GM18499 (cell line): ENCODE measurements around the gene PGM1.
A peak's percentile ranks its signal among the peaks of the same experiment; 100 is the strongest.

Experiments
- ATAC-seq: cut with Tn5 transposase; IDR thresholded peaks from one replicate; pipeline ENCODE4 v1.9.1; 2021; ENCODE audit warnings: moderate number of reproducible peaks; ENCODE audit not compliant: insufficient read depth, unreplicated experiment

The PGM1 gene

DNA sequence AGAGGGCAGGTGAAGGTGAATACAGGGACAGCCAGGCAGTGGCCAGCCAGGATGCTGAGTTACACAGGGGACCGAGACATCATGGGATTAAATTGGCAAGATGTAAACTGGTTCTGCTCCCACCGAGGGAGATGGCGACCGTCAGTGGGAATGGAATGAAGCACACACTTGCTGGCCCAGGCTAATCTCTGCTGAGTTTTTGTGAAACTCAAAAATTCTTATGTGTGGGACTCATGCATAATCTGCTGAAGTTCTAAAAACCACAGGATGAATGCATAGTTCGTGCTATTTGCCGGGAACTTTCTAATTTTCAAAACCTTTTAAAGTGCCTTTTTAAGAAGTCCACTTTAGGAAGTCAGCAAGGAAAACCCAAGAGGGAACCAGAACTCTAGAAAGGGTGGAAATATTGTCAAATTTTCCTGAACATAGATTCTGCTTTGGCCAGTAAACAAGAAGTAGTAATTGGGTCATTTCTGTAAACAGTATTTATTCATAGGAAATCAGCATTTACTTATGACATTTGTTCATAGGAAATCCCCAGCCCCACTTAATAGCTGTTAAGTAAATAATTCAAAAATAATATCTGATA, 95.2 kb downstream of the PGM1 start:
- no peak for ATAC-seq

DNA sequence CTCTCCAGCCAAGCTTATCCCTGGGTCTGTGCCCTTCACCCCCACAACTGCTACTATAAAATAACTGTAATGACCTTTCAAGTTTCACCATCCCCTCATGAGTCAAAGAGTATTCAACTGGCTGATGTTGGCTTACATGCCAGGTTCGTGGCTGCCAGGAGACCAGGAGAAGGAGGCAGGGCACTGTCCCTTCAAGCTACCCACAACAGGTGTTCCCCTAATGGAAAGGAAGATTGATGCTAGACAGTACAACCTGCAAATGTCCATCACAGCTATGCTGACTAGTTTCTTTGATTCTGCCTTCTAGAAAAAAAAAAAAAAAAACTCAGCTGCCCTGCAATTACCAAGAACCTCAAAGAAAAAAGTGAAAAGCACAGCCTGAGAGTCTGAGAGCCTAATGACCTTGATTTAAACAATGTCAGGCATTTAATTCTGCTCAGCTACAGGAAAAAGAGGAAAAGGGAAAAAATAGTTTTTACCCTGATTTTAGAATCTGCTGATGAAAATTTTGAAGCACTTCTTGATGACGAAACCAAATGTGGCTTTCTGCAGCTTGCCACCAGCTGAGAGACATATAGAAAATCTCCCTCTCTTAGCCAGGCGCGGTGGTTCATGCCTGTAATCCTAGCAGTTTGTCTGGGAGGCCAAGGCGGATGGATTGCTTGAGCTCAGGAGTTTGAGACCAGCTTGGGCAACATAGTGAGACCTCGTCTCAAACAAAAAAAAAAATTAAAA, 97.9 kb downstream of the PGM1 start:
- ATAC-seq = no peak

DNA sequence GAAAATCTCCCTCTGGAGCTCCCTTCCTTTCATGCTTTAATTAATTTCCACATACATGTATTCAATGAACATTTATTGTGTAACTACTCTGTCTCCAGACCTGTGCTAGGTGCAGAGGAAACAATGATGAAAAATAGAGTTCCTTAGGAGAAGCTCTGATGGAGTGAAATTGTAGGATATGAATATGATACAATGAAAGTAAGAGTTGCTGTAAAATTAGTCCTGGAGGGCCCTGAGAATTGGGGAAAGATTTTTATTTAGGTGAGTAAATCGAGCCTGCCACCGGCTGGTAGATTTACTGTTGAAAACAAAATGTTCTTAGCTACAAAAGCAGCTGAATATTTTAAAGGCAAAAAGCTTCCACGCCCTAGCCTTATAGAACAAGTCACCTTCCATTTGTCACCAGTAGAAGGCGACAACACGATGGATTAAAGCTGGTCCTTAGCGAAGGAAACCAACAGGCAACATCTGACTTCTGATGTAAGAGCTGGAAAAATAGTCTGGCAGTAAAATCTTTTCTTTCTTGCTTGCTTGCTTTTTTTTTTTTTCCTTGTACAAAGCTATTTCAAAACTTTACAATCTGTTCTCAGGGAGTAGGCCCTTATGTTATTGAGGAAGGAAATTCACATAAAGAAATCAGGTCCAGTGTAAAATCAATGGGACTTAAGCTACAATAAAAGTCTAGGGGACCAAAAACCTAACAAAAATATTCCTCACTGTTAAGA, 98.7 kb downstream of the PGM1 start:
- ATAC-seq = no peak

DNA sequence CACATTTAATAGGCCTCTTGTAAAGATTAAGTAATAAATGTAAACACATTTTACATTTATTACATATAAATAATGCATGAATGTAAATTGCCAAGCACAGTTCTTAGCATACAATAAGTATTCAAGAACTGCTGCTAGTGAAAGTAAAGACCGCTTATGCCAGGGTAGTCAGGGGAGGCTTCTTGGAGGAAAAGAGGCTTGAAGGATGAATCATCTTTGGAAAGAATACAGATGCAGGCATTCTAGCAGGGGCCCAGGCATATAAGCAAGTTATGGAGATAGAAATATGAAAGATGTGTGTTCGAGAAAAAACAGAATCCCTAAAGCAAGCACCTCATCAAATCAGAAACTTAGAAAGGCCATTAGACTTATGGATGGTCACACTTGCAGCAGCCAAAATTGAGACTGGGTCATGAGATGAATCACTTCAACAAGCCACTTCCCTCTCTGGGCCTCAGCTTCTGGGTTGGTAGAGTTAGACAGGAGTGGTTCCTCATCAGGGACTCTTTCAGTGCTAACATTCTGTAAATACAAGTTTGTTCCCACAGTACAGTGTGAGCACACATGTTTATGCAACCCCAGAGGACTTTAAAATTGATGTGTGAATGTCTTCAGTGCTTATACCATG, 100.8 kb downstream of the PGM1 start:
- peak; percentile 63 for ATAC-seq

DNA sequence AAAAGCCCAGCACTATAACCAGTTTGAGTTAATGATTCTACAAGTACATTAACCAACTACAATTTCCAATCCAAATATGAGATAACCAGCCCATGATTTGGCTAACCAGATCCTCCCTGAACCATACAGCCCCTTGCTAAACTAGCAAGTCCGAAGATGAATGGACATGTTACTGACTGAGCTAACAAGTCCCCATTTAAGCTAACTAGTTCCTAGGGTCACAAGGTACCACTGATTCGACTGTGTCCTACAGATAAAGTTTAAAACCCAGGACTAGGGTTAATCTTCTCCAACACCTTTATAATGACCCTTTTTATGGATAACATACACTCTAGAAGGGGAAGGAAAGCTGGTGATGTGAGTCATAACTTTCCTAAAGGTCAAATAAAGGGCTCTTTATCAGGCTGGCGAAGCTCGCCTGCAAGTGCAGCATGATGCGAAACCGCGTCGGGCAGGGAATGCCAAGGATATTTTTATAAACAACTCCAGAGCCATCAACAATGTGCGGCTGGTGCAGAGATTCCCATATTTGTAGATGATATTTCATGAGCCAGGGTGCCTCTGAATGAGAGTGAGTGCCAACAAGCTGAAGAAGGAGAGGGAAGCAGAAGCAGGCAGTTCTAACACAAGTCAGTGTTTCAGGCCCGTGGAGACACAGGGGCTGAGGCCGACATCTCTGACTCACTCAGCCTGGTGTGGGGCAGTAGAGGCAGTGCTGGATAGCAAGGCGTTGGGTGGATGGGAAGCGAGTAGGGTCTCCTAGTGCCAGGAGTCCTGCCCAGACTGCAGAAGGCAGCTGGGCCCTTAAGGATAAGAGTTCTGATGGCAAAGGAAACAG, 105.0 kb downstream of the PGM1 start:
- no peak for ATAC-seq

DNA sequence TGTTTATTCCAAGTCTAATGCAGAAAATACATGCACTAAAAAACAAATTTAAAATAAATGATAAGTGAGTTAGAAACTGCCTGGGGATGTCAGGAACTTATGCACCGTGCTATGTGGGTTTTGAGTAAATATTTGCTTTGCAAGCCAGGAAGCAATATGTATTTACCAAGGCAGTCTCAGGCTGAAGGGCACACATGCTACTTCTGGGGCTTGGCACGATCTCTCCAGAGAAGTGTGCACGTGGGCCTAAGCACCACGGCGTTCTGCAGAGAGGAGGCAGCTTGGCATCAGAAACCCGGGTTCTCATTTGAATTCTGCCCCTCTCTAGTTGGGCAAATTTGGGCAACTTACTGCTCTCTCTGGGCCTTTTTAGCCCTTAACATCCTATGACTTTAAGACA, 108.0 kb downstream of the PGM1 start:
- ATAC-seq = no peak

DNA sequence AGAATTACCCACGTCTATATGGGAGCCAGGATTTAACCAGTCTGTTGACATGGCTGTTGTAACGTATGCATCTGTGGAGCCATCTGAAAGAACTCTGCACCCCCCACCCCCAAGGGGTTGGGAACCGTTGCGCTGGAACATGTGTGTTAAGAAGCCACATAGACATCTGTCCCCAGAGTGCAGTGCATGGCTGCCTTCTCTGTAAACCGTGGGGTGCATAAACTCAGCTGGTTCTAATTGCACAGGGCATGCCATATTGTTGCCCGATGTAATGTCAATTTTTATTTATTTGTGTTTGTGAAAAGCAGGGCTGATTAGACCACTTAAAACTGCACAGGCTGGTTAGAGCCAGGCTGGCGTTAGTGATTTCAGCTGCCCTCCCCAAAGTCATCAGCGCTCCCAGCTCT, 110.5 kb downstream of the PGM1 start:
- no peak for ATAC-seq

DNA sequence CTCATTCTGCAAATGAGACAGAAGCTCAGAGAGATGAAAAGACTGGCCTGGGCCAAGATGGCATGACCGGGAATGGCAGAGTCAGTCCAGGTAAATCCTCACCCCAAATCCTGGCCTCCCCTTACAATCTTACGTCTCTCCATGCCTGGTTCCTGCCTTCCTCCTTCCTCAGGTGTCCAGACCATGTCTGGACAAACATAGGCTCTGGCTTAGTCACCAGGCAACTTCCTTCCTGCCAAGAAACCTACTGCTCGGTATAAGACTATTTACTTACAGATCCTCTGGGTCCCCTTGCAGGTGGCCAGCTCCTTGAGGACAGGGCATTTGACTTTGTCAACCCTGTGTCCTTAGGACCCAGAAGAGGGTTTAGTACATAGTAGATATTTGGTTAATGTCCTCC, 111.2 kb downstream of the PGM1 start:
- no peak for ATAC-seq

DNA sequence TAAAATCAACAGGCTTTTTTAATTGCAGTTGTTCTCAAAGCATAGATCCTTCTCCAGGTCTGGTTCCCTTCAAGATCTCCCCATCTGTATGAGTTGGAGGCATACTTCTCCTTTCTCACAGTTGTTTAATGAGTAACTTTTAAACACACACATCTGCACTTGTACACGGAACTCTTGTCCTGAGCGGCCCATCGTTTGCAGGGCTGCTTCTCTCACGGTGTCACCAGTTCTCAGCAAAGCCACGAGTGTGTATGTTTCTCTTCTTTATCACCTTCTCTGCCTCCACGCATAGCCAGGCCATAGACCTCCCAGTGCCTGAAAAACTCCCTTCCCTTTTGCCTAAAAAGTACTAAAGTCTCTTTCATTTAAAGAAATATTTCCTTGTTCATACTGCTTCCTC, 111.9 kb downstream of the PGM1 start:
- peak; percentile 57 for ATAC-seq

DNA sequence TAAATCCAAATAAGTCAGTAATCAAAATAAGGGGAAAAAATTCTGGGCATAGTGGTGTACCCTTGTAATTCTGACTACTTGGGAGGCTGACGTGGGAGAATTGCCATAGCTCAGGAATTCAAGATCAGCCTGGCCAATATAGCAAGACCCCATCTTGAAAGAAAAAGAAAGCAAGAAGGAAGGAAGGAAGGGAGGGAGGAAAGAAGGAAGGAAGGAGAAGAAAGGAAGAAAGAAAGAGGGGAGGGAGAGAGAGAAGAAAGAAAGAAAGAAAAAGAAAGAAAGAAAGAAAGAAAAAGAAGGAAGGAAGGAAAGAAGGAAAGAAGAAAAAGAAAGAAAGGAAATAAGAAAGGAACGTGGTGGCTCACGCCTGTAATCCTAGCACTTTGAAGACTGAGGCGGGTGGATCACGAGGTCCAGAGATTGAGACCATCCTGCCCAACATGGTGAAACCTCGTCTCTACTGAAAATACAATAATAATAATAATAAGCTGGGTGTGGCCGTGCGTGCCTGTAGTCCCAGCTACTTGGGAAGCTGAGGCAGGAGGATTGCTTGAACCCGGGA, 116.1 kb downstream of the PGM1 start:
- no peak for ATAC-seq
